ENCODE measurements around the gene HIPK3. TPM values are rescaled to one million over a fixed set of nuclear protein-coding genes. Genes with fewer than 3 reads are reported as not detected.

HIPK3 gene
- polyA plus RNA-seq, 3 donors, result 42.9 to 51.8 (median 48.4) TPM

Other genes with a start within 250 kb of the HIPK3 start
- 1 to 10 TPM; 7.0 to 9.0 (median 7.7) TPM for gene DEPDC7, start 241.5 kb upstream of the HIPK3 start, polyA plus RNA-seq (ENCODE audit: insufficient read length in 3 of 3)
- 10 to 100 TPM in 2 of 3 donors, 1 to 10 TPM in 1; 9.2 to 11.1 (median 10.2) TPM for gene TCP11L1, start 217.8 kb upstream of the HIPK3 start, polyA plus RNA-seq (ENCODE audit: insufficient read length in 3 of 3)
- 10 to 100 TPM; 59.0 to 67.3 (median 67.2) TPM for gene CSTF3, start 95.9 kb upstream of the HIPK3 start, polyA plus RNA-seq (ENCODE audit: insufficient read length in 3 of 3)
- 1 to 10 TPM; 1.5 to 2.6 (median 2.0) TPM for gene KIAA1549L, start 118.7 kb downstream of the HIPK3 start, polyA plus RNA-seq (ENCODE audit: insufficient read length in 3 of 3)

Measured in renal cortex interstitium (tissue), 3 donors.